A549 (cell line): ENCODE measurements around the gene CACFD1.

Source experiments
- KDM5A ChIP-seq: fragments of 200-600 bp; sonication (generic); IDR thresholded peaks from 2 replicates; pipeline ENCODE4 v1.6.1; 2016; ENCODE audit warnings: antibody characterized with exemption, mild to moderate bottlenecking
- RAD21 ChIP-seq, 2 experiments: fragments of >200 bp in 1 of 2; sonication (Bioruptor Twin) in 1 of 2; formaldehyde crosslinking in 1 of 2; IDR thresholded peaks in 1 of 2; conservative IDR thresholded peaks in 1 of 2; 2 replicates in 1 of 2; 3 replicates in 1 of 2; pipeline ENCODE4 v1.6.1; 2012 to 2018; ENCODE audit warnings: inconsistent platforms in 1 of 2
- RFX5 ChIP-seq: fragments of 450-650 bp; IDR thresholded peaks from 2 replicates; pipeline ENCODE4 v1.7.1; 2014; ENCODE audit warnings: antibody characterized with exemption, mild to moderate bottlenecking, moderate library complexity
- USF2 ChIP-seq: fragments of 450-650 bp; IDR thresholded peaks from 2 replicates; pipeline ENCODE4 v1.6.1; 2014; ENCODE audit warnings: antibody characterized with exemption
- TF ChIP-seq, protein P1 (sequence below): fragments of >200 bp; sonication (Bioruptor Twin); formaldehyde crosslinking; IDR thresholded peaks from 3 replicates; pipeline ENCODE4 v1.5.1; 2016
- TF ChIP-seq, protein P2 (sequence below): IDR thresholded peaks from 2 replicates; pipeline ENCODE4 v1.6.1; 2012

- TF ChIP-seq, protein P1, sequence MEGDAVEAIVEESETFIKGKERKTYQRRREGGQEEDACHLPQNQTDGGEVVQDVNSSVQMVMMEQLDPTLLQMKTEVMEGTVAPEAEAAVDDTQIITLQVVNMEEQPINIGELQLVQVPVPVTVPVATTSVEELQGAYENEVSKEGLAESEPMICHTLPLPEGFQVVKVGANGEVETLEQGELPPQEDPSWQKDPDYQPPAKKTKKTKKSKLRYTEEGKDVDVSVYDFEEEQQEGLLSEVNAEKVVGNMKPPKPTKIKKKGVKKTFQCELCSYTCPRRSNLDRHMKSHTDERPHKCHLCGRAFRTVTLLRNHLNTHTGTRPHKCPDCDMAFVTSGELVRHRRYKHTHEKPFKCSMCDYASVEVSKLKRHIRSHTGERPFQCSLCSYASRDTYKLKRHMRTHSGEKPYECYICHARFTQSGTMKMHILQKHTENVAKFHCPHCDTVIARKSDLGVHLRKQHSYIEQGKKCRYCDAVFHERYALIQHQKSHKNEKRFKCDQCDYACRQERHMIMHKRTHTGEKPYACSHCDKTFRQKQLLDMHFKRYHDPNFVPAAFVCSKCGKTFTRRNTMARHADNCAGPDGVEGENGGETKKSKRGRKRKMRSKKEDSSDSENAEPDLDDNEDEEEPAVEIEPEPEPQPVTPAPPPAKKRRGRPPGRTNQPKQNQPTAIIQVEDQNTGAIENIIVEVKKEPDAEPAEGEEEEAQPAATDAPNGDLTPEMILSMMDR: no peak
- TF ChIP-seq RAD21 (conservative IDR thresholded peaks at IDR 0.05 in 1 of 2, IDR thresholded peaks at IDR 0.05 in 1 of 2) (no peak), USF2 (no peak), RFX5 (no peak), KDM5A (no peak)
- TF ChIP-seq, protein P2, sequence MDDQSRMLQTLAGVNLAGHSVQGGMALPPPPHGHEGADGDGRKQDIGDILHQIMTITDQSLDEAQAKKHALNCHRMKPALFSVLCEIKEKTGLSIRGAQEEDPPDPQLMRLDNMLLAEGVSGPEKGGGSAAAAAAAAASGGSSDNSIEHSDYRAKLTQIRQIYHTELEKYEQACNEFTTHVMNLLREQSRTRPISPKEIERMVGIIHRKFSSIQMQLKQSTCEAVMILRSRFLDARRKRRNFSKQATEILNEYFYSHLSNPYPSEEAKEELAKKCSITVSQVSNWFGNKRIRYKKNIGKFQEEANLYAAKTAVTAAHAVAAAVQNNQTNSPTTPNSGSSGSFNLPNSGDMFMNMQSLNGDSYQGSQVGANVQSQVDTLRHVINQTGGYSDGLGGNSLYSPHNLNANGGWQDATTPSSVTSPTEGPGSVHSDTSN: no peak
Measured at GRCh38 chr9:133468777-133469421, 9.1 kb downstream of the CACFD1 start.
